ENCODE measurements around the gene DCP1A. TPM values are rescaled to one million over a fixed set of nuclear protein-coding genes. Genes with fewer than 3 reads are reported as not detected.

Gene DCP1A
- total RNA-seq, 3 donors from 2014 or later (not counting 1 experiment from before 2014, with no cell fraction given), result 36.5 to 48.9 (median 45.8) TPM

DNA sequence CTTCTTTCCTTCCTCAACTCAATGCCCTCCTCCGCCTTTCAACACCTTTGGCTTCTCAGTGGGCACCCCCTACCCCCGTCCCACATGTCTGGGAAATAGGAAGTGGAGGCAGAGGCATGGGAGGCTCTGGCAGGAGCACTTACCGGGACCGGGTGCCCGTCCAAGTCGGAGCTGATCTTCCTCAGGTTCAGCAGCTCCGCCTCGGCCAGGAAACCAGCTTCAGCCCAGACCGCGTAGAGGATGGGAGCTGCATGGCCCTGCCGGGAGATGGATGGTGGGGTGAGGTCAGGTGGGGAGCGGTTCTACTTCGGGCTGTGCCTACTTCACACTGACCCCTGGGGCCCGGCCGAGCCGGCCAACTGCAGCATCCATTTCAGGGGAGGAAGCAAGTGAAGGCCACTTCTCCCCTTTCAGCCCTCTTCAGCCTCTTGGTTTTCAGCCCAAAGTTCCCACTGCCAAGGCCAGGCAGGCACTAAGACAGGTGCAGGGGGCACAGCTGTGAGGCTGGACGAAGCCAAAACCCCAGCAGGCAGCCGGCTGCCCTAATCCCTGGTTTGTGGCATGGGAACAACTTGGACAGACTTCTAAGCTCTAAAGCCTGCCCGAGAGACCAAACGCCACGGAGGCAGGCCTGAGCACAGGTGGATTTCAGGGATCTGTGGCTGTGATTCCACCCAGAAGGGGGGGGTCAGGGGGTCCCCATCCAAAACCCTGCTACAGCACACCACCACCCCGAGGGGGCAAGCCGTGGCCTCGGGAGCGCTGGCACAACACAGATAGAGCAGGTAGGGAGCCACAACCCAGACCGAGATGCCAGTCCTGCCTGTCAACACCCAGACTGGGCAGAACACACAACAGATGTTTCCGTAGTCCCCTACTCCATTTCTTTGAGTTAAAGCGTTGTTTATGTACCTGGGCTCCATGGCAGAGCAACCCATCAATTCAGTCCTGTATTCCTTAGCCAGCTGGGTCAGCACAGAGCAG lies 106.1 kb downstream of the DCP1A start:
- Histone ChIP-seq H3K27ac (ENCODE audit: low read length) (no peak overlapping the region), H3K9me3 (ENCODE audit: control insufficient read depth, insufficient read depth, low read length) (no peaks in the 10 kb centered on the region), H3K4me1 (ENCODE audit: control insufficient read depth, insufficient read depth, low read length) (no peaks in the 10 kb centered on the region), H3K27me3 (ENCODE audit: control insufficient read depth, insufficient read depth, low read length) (no peaks in the 10 kb centered on the region), H3K4me3 (ENCODE audit: low read length) (no peak overlapping the region), H3K36me3 (ENCODE audit: control insufficient read depth, insufficient read depth, low read length) (peaks cover 38% of the 10 kb centered on the region)
- Mint-ChIP-seq H3K4me1 (peaks cover 0 to 20% of the 10 kb centered on the region in 2 donors), H3K36me3 (no peaks in the 10 kb centered on the region), H3K27ac (peak overlapping the region in 1 of 2 donors; percentile 52), H3K4me3 (no peak overlapping the region), H3K9me3 (no peaks in the 10 kb centered on the region), H3K27me3 (ENCODE audit: low read depth in 2 of 2) (no peaks in the 10 kb centered on the region)
- intact Hi-C loops (cut with micrococcal nuclease), result no loop called here
- no peak for DNase-seq
- no peak for ATAC-seq
- 92% methylated on average over 28 of the region's 28 CpGs for WGBS (ENCODE audit: insufficient coverage)
- TF ChIP-seq, protein P1, sequence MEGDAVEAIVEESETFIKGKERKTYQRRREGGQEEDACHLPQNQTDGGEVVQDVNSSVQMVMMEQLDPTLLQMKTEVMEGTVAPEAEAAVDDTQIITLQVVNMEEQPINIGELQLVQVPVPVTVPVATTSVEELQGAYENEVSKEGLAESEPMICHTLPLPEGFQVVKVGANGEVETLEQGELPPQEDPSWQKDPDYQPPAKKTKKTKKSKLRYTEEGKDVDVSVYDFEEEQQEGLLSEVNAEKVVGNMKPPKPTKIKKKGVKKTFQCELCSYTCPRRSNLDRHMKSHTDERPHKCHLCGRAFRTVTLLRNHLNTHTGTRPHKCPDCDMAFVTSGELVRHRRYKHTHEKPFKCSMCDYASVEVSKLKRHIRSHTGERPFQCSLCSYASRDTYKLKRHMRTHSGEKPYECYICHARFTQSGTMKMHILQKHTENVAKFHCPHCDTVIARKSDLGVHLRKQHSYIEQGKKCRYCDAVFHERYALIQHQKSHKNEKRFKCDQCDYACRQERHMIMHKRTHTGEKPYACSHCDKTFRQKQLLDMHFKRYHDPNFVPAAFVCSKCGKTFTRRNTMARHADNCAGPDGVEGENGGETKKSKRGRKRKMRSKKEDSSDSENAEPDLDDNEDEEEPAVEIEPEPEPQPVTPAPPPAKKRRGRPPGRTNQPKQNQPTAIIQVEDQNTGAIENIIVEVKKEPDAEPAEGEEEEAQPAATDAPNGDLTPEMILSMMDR (IDR thresholded peaks at IDR 0.05), result no peak

DNA sequence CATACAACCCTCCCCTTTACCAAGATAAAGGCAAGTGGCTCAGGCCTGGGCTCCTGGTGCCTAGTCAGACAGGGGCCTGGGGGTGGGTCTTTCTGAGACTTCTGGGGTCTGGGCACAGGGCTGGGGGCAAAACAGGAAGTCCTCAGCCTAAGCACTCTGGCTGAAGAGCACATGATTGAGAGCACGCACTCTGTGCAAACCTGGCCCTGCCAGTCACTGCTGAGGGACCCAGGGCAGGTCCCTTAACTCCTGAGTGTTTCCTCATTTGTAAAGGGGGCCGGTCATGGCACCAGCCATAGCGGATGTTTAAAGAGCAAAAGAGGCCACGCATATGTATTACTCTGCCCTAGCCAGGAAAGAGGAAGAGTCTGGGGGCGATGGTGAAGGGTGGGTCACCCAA lies 107.5 kb downstream of the DCP1A start:
- H3K9me3 Mint-ChIP-seq, result no peaks in the 10 kb centered on the region
- H3K4me1 Mint-ChIP-seq, result peaks cover 0 to 26% of the 10 kb centered on the region in 2 donors
- H3K36me3 Mint-ChIP-seq, result no peaks in the 10 kb centered on the region
- Histone ChIP-seq H3K27me3 (ENCODE audit: control insufficient read depth, insufficient read depth, low read length) (no peaks in the 10 kb centered on the region), H3K36me3 (ENCODE audit: control insufficient read depth, insufficient read depth, low read length) (peaks cover 46% of the 10 kb centered on the region), H3K9me3 (ENCODE audit: control insufficient read depth, insufficient read depth, low read length) (no peaks in the 10 kb centered on the region), H3K4me1 (ENCODE audit: control insufficient read depth, insufficient read depth, low read length) (no peaks in the 10 kb centered on the region), H3K27ac (ENCODE audit: low read length) (no peak overlapping the region), H3K4me3 (ENCODE audit: low read length) (no peak overlapping the region)
- H3K27ac Mint-ChIP-seq, result peak overlapping the region in 1 of 2 donors; percentile 8
- H3K4me3 Mint-ChIP-seq, result no peak overlapping the region
- DNase-seq (no peak), ATAC-seq (no peak)
- intact Hi-C loops (cut with micrococcal nuclease), result no loop called here
- WGBS (ENCODE audit: insufficient coverage), result 87% methylated on average over 5 of the region's 5 CpGs
- TF ChIP-seq, protein P1 (IDR thresholded peaks at IDR 0.05), result no peak
- H3K27me3 Mint-ChIP-seq (ENCODE audit: low read depth in 2 of 2), result no peaks in the 10 kb centered on the region

DNA sequence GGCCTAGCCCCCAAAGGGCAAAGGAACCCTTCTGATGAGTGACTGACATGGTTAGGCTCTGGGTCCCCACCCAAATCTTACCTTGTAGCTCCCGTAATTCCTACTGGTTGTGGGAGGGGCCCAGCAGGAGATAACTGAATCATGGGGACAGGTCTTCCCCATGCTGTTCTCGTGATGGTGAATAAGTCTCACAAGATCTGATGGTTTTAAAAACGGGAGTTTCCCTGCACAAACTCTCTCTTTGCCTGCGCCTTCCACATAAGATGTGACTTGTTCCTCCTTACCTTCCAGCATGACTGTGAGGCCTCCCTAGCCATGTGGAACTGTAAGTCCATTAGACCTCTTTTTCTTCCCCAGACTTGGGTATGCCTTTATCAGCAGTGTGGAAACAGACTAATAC lies 108.5 kb downstream of the DCP1A start:
- no peak overlapping the region for H3K27ac ChIP-seq (ENCODE audit: low read length)
- 92% methylated on average over 4 of the region's 4 CpGs for WGBS (ENCODE audit: insufficient coverage)
- H3K9me3 ChIP-seq (ENCODE audit: control insufficient read depth, insufficient read depth, low read length), result no peaks in the 10 kb centered on the region
- DNase-seq (no peak), ATAC-seq (no peak)
- H3K4me1 Mint-ChIP-seq, result peaks cover 0 to 23% of the 10 kb centered on the region in 2 donors
- H3K27ac Mint-ChIP-seq, result no peak overlapping the region
- no peak overlapping the region for H3K4me3 ChIP-seq (ENCODE audit: low read length)
- no peaks in the 10 kb centered on the region for H3K27me3 ChIP-seq (ENCODE audit: control insufficient read depth, insufficient read depth, low read length)
- H3K36me3 ChIP-seq (ENCODE audit: control insufficient read depth, insufficient read depth, low read length), result peaks cover 54% of the 10 kb centered on the region
- intact Hi-C loops (cut with micrococcal nuclease), result no loop called here
- TF ChIP-seq, protein P1 (IDR thresholded peaks at IDR 0.05), result no peak
- no peaks in the 10 kb centered on the region for H3K27me3 Mint-ChIP-seq (ENCODE audit: low read depth in 2 of 2)
- H3K4me3 Mint-ChIP-seq, result no peak overlapping the region
- H3K4me1 ChIP-seq (ENCODE audit: control insufficient read depth, insufficient read depth, low read length), result no peaks in the 10 kb centered on the region
- H3K9me3 Mint-ChIP-seq, result no peaks in the 10 kb centered on the region
- H3K36me3 Mint-ChIP-seq, result no peaks in the 10 kb centered on the region
